Mammary epithelial cell (primary cell): ENCODE data around the gene IFNAR2.

ENCODE experiments used
- EZH2 ChIP-seq: IDR thresholded peaks from 2 replicates; pipeline ENCODE4 v1.6.1; 2012; ENCODE audit warnings: low read length, inconsistent platforms, borderline replicate concordance
- TF ChIP-seq, protein P1 (sequence below), 2 donors: IDR thresholded peaks in 1 of 2; conservative IDR thresholded peaks in 1 of 2; 2 replicates each; pipeline ENCODE4 v1.5.1; 2011 to 2012; ENCODE audit warnings: inconsistent platforms in 2 of 2, low read length in 2 of 2, mild to moderate bottlenecking in 2 of 2, control low read depth in 1 of 2, low read depth in 1 of 2; ENCODE audit not compliant: insufficient read depth in 1 of 2; ENCODE audit errors: extremely low read depth in 1 of 2

DNA sequence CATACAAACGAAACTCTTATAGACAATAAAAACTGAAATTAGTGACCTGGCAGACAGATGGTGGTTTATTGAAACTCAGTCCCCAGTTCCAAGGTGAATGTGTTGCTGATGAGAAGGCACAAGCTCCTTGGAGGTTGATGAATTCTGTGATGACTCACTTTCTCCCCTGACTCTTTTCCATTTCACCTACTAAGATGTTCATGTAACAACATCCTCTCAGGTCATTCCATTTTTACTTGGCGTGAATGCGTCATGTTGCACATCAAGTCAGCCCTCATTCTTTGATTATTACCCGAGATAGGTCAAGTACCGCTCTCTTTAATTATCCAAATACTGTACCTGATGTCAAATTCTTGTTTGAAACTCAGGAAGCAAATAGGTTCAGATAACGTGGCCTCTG lies 26.3 kb downstream of the IFNAR2 start:
- no peak for TF ChIP-seq EZH2
- TF ChIP-seq, protein P1, sequence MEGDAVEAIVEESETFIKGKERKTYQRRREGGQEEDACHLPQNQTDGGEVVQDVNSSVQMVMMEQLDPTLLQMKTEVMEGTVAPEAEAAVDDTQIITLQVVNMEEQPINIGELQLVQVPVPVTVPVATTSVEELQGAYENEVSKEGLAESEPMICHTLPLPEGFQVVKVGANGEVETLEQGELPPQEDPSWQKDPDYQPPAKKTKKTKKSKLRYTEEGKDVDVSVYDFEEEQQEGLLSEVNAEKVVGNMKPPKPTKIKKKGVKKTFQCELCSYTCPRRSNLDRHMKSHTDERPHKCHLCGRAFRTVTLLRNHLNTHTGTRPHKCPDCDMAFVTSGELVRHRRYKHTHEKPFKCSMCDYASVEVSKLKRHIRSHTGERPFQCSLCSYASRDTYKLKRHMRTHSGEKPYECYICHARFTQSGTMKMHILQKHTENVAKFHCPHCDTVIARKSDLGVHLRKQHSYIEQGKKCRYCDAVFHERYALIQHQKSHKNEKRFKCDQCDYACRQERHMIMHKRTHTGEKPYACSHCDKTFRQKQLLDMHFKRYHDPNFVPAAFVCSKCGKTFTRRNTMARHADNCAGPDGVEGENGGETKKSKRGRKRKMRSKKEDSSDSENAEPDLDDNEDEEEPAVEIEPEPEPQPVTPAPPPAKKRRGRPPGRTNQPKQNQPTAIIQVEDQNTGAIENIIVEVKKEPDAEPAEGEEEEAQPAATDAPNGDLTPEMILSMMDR (conservative IDR thresholded peaks at IDR 0.05 in 1 of 2, IDR thresholded peaks at IDR 0.05 in 1 of 2; ENCODE audit: extremely low read depth in 1 of 2, insufficient read depth in 1 of 2, low read depth in 1 of 2, low read length in 2 of 2) = no peak
